Camera-type eye (tissue), 1 donor: Measurements from ENCODE around the gene COPE. TPM values are rescaled to one million over a fixed set of nuclear protein-coding genes. Genes with fewer than 3 reads are reported as not detected.

ENCODE experiments used
- total RNA-seq: library from RNA; depleted of rRNA; stranded (reverse); fragments of >200 nt; gene quantifications from one replicate; pipeline ENCODE4 v1.2.3, GENCODE V29; 2014

The COPE gene
- total RNA-seq, result 103 TPM

DNA sequence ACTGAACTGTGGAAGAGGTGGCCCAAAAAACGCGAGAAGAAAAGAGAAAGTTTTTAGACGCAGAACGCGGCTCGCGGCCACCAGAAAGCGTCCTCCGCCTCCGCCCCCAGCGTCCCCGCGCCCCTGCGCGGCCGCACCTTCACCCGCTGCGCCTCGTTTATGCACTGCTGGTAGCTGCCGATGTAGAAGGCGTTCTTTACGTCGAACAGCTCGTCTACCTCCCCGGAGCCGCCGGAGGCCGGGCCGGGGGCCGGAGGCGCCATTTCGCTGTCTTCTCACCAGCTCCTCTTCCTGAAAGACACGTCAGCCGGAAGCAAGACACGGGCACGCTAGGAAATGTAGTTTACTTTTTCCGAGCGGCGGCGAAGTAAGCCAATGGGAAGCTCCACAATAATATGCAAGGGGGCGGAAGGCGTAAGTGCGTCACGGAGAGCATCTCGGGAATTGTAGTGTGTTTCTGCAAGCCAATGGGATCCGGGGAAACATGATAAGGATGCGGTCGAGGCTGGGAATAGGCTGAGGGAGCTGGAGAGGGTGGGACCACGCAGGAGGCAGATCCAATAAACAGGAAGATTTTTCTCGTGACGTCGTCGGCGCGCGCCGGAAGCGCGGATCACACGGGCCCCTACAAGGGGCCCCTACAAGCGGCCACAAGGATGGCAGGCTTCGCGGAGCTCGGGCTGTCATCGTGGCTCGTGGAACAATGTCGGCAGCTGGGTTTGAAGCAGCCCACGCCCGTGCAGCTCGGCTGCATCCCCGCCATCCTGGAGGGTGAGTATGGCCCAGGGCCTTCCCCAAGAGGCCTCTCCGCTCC lies at the start of gene COPE, which contains the start of gene DDX49:
COPE (minus strand) TSS at position 302 of the 814 bp plus-strand sequence; CDS start at position 263, 39 bp downstream.
DDX49 (plus strand) TSS at position 630 of the 814 bp plus-strand sequence; CDS start at position 657, 27 bp downstream.

DNA sequence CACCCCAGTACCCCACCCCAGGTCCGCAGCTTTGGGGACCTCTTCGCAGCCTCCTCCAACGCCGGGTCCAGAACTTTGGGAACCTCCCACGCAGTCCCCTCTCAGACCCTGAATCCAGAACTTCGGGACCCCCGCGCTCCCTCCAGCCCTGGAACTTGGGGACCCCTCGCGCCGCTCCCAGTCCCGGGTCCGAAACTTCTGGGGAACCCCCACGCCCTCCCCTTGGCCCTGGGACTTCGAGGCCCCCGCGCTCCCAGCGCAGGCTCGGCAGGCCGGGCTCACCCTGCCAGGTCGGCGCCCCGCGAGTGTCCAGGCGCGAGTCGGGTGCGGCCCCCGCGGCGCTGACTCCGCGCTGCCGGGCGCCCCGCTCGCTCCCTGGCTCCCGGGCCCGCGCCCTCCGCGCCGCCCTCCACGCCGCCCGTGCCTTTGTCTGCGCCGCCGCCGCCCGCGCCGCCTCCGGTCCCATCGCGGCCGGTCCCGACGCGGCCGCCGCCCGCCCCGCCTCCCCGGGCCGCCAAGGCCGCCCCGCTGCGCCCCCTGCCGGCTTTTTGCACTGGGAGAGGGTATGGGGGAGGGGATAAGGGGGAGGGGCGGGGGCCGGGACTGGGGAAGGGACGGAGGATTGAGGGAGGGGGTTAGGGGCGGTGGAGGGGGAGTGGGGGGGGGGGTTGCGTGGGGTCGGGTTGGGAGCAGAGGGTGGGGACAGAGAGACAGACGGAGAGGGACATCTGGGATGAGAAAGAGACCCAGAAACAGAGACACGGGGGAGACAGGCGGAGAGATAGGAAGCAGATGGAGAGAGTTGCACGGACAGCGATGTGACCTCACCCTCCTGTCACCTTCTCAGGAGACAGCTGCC lies 21.8 kb upstream of the COPE start, which contains the start of gene HOMER3:
HOMER3 (minus strand) TSS at position 449 of the 859 bp plus-strand sequence. CDS start 2,235 bp downstream, outside the sequence.

DNA sequence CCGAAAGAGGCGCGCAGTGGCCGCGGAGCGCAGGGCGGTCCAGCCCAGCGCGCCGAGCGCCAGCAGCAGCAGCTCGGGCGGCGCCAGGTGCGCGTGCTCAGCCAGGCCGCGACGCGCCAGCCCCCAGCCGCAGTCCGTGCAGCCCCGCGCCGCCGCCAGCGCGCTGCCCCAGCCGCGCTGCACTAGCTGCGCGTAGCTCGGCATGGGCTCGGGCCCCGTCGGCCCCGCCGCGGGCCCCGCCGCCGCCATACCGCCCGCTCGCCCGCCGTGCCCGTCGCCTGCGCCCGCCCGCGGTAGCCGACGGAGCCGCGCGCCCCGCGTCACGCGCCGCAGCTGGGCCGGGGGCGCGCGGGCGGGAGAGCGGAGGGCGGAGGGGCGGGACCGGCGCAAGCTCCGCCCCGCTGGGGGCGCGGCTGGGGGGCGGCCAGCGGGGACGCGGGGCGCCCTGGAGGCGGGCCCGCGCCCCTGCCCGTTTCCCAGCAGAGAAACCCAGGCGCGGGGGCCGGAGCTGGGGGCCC lies 23.3 kb downstream of the COPE start, which contains the start of gene CERS1:
CERS1 (minus strand) TSS at position 335 of the 518 bp plus-strand sequence; CDS start at position 249, 86 bp downstream.

Other genes with a start within 250 kb of the COPE start
- gene CRTC1, start 235.7 kb downstream of the COPE start, total RNA-seq, result 13.9 TPM
- gene COMP, start 128.1 kb downstream of the COPE start, total RNA-seq, result 0.60 TPM
- gene UPF1, start 87.4 kb downstream of the COPE start, total RNA-seq, result 119 TPM
- gene CERS1, start 23.2 kb downstream of the COPE start, total RNA-seq, result 8.6 TPM
- 55.8 TPM for gene DDX49, start 328 bp upstream of the COPE start, total RNA-seq
- 27.1 TPM for gene HOMER3, start 21.8 kb upstream of the COPE start, total RNA-seq
- 106 TPM for gene SUGP2, start 114.1 kb upstream of the COPE start, total RNA-seq
- 30.1 TPM for gene ARMC6, start 114.2 kb upstream of the COPE start, total RNA-seq
- gene SLC25A42, start 144.6 kb upstream of the COPE start, total RNA-seq, result 15.8 TPM
- 13.0 TPM for gene TMEM161A, start 219.1 kb upstream of the COPE start, total RNA-seq